Cardiac fibroblast (primary cell): ENCODE results near the gene PUSL1.

ENCODE experiments used
- DNase-seq, 2 donors: peaks; one replicate each; pipeline versions ENCODE4 v3.0.0 to v3.0.0-alpha.2; 2010; ENCODE audit warnings: low read depth in 2 of 2
- H3K4me3 ChIP-seq, 2 donors: replicated peaks in 1 of 2; 1 replicate in 1 of 2; 2 replicates in 1 of 2; pipeline ENCODE4 v1.5.1; 2011; ENCODE audit warnings: low read depth in 2 of 2, low read length in 2 of 2, mild to moderate bottlenecking in 2 of 2, moderate library complexity in 1 of 2
- TF ChIP-seq, protein P1 (sequence below): IDR thresholded peaks from one replicate; pipeline ENCODE4 v1.5.1; 2011; ENCODE audit warnings: low read depth, mild to moderate bottlenecking, low read length, inconsistent platforms

PUSL1 gene

DNA sequence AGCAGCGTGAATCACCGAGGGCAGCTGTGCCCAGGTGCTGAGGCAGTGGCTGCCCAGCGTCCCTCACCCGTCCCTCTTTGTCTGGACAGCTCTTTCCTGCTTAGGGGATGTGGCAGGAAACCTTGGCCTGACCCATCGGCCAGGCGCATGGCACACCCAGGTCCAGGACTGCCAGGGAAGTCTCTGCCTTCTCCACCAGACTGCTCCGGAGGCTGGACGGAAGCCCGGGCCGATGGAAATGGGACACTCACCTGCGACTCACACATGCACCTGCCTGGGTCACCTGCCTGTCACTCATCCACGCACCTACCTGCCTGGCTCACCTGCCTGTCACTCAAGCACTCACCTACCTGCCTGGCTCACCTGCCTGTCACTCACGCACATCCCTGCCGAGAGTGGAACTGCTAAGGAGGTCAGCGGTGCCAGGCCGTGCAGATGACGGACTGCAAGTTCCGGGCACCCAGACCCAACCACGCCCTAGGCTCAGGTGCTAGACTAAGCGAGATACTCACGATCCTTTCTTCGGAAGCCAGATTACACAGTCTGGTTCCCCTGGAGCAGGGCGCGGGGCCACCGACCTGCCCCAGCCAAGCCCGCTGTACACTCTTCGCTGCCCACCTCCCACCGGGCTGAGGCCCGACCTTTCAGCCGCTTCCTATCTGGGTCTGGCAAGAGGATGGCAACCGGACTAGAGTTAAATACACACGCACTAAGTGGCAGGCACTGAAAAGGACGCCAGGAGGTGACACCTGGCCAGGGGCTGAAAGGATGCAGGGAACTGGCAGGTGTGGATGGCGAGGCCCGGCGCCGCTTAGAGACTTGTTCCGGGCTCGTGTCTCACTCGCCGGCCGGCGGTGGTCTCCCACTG is 35.8 kb upstream of the PUSL1 start:
- H3K4me3 ChIP-seq = peak overlapping the region; percentile 78 to 83
- peak in 1 of 2 donors; percentile 39 for DNase-seq
- TF ChIP-seq, protein P1, sequence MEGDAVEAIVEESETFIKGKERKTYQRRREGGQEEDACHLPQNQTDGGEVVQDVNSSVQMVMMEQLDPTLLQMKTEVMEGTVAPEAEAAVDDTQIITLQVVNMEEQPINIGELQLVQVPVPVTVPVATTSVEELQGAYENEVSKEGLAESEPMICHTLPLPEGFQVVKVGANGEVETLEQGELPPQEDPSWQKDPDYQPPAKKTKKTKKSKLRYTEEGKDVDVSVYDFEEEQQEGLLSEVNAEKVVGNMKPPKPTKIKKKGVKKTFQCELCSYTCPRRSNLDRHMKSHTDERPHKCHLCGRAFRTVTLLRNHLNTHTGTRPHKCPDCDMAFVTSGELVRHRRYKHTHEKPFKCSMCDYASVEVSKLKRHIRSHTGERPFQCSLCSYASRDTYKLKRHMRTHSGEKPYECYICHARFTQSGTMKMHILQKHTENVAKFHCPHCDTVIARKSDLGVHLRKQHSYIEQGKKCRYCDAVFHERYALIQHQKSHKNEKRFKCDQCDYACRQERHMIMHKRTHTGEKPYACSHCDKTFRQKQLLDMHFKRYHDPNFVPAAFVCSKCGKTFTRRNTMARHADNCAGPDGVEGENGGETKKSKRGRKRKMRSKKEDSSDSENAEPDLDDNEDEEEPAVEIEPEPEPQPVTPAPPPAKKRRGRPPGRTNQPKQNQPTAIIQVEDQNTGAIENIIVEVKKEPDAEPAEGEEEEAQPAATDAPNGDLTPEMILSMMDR = no peak

DNA sequence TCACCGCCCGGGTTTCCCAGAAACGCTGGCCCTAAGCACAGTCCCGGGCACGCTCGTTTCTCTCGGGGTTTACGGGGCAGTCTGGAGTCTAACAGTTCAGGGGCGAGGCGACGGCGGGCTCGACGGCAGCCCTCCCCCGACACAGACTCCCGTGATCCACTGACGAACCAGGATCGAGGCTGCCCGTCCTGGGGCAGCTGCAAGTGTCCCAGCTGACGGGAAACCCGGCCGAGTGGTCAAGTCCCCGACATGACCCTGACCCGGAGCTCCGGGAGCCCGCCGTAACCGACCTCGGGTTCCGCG is 35.2 kb upstream of the PUSL1 start:
- TF ChIP-seq, protein P1 = no peak
- H3K4me3 ChIP-seq = peak overlapping the region; percentile 78 to 83
- no peak for DNase-seq

DNA sequence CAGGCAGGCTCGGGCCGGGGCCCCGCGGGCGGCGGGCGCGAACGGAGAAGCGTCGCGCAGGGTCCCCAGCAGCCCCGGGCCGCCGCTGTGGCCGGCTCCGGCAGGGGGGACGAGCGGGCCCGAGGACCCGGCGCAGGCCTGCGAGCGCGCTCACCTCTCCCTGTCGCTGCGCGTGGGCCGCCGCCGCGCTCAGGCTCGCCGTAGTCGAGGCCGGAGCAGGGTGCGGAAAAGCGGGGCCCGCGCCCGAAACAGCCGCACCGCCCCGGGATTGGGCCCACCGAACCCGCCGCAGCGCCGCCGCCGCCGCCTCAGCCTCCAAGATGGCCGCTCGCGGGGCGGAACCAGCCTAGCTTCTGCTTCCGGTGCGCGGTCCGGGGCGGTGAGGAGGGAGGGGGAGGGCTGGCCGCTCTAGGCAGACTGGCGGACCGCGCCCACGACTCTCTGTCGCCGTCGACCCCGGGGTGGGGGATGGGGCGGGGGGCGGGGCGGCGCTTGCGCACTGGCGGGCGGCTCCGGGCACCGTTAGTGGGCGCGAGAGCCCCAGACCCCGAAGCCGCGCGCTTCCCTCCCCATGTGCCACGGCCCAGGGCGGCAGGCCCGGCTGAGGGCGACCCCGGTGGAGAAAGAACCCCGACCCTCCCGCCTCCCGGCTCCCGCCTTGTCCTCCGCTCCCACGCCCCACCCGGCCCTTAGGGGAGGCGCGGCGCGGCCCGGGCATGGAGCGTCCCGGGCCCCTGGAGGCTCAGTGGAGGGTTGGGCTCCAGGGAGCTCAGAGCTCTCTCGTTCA is 34.7 kb upstream of the PUSL1 start, which contains the start of gene UBE2J2:
TSS of gene UBE2J2 (minus strand) at position 343 of the 787 bp plus-strand sequence. CDS start 5,862 bp downstream, outside the sequence.
- peak within 1 kb of the TSS; percentile 78 to 83 for H3K4me3 ChIP-seq
- DNase-seq = peak; percentile 91 to 96
- TF ChIP-seq, protein P1 = no peak

DNA sequence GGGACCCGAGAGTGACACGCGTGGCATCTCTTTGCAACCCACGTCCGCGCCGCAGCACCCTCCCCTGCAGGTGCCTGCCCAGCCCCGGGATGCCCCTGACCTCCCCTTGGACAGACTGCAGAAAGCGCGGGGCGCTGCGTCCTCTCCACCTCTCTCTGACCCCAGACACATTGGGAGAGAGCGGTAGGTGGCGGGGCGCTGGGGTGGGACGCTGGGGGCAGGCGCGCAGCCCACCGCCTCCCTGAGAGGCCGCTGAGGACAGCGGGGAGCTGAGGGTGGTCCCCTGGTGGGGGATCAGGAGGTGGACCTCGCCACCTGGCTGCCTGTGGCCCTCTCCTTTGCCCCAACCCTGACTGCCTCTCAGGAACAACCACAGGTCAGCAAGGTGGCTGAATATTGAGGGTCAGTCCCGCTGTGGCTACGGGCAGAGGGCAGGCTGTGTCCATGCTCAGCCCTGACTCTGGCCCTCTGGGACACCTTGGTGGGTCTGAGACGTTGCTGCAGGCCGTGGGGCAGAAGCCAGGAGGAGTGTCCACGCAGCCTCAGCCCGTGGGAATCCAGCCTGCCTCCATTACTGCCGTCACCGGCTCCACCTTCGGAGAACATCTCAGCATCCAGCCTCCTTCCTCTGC is 34.0 kb upstream of the PUSL1 start:
- TF ChIP-seq, protein P1 = no peak
- no peak for DNase-seq
- H3K4me3 ChIP-seq = peak overlapping the region; percentile 66 to 74

DNA sequence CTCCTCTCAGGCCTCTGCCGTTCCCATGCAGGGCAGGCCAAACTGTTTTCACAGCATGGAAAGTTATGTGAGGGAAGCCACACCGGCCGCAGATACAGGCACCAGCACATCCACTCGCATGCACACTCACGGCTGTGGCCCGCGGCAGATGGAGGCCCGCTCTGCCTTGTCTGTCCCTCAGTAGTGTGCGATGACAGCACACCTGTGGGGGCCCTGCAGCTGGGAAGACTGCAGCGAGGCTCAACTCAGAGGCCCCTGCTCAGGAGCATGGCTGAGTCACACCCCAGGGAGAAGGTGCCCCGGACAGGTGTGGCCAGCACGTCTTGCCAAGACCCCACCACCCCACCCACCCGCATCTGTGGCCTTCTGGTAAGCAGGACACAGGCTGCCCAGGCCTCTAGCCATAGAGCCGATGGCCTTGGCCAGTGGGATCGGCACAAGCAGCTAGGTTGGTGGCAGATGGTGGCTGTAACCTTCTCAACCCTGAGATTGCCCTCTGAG is 33.4 kb upstream of the PUSL1 start:
- no peak for DNase-seq
- H3K4me3 ChIP-seq = no peak overlapping the region
- TF ChIP-seq, protein P1 = no peak

DNA sequence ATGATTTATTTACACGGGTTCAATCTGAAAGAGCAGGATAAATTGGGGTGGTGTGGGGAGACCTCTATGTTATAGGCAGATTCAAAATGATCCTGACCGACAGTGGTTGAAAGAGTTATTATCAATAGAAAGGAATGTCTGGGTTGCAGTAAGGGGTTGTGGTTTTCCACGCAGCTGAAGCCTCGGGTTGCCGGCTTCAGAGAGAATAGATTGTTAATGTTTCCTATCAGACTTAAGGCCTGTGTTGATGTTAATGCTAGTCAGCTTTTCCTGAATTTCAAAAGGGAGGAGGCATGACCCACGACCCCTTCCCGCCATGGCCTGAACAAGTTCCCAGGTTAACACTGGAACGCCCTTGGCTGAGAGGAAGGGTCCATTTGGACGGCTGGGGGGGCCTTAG is 32.6 kb upstream of the PUSL1 start:
- DNase-seq = no peak
- H3K4me3 ChIP-seq = no peak overlapping the region
- TF ChIP-seq, protein P1 = no peak
